ENCODE measurements around the gene SGCG.
"Not testable (repeated sequence)": the region's sequence is repeated elsewhere in the genome, so short reads cannot be mapped to it uniquely, and the experiment has no call there.

SGCG gene

DNA sequence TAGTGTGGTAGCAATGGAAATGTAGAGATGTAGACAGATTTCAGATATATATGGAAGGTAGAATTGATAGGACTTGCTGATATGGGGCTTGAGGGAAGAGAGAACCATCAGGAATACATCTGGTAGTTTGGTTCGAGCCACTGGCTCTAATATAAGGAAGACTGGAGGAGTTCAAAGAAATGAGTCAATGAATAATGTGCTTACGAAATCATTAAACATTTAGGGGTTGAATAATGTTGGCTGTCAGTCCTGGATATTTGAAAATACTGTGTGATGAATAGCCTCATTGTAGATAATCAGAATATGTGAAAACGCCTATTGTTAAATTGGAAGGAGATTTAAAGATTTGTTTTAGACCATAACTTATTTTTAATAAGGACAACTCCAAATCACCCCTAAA is 21.6 kb downstream of the SGCG start:
- no peak for DNase-seq (ENCODE audit: low read depth)
- TF ChIP-seq, protein P1, sequence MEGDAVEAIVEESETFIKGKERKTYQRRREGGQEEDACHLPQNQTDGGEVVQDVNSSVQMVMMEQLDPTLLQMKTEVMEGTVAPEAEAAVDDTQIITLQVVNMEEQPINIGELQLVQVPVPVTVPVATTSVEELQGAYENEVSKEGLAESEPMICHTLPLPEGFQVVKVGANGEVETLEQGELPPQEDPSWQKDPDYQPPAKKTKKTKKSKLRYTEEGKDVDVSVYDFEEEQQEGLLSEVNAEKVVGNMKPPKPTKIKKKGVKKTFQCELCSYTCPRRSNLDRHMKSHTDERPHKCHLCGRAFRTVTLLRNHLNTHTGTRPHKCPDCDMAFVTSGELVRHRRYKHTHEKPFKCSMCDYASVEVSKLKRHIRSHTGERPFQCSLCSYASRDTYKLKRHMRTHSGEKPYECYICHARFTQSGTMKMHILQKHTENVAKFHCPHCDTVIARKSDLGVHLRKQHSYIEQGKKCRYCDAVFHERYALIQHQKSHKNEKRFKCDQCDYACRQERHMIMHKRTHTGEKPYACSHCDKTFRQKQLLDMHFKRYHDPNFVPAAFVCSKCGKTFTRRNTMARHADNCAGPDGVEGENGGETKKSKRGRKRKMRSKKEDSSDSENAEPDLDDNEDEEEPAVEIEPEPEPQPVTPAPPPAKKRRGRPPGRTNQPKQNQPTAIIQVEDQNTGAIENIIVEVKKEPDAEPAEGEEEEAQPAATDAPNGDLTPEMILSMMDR (IDR thresholded peaks at IDR 0.05; ENCODE audit: insufficient read depth, low read depth, low read length, missing control alignments): no peak
- no peak overlapping the region for H3K4me3 ChIP-seq (ENCODE audit: low read depth, low read length)

DNA sequence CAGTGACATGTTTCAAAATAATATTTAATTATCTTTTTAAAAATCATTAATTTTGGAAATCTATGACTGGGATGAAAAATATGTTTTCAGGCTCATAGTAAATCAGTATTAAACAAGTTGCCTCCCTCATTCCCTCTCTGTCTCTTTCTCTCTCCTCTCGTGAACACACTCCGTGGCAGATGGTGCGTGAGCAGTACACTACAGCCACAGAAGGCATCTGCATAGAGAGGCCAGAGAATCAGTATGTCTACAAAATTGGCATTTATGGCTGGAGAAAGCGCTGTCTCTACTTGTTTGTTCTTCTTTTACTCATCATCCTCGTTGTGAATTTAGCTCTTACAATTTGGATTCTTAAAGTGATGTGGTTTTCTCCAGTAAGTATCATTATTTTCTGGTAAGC is 22.7 kb downstream of the SGCG start:
- no peak for DNase-seq (ENCODE audit: low read depth)
- no peak overlapping the region for H3K4me3 ChIP-seq (ENCODE audit: low read depth, low read length)
- TF ChIP-seq, protein P1 (IDR thresholded peaks at IDR 0.05; ENCODE audit: insufficient read depth, low read depth, low read length, missing control alignments): no peak

DNA sequence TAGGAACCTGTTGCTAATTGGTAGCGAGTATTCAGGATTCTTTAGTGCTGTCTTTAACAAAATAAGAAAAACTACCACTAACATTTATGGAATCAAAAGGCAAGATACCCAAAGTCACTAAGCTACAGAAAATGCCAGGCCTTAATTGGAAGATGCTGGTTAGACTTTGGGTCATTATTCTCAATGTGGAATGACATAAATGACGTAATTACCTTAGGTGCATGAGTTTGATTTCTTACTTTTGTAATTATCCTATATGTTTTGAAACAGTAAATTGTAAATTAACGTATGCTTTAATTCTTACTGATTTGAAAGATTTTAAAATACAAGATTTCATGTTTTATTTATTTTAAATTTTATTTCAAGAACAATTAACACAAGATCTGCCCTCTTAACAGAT is 25.0 kb downstream of the SGCG start:
- H3K4me3 ChIP-seq (ENCODE audit: low read depth, low read length): no peak overlapping the region
- DNase-seq (ENCODE audit: low read depth): no peak
- TF ChIP-seq, protein P1 (IDR thresholded peaks at IDR 0.05; ENCODE audit: insufficient read depth, low read depth, low read length, missing control alignments): no peak

DNA sequence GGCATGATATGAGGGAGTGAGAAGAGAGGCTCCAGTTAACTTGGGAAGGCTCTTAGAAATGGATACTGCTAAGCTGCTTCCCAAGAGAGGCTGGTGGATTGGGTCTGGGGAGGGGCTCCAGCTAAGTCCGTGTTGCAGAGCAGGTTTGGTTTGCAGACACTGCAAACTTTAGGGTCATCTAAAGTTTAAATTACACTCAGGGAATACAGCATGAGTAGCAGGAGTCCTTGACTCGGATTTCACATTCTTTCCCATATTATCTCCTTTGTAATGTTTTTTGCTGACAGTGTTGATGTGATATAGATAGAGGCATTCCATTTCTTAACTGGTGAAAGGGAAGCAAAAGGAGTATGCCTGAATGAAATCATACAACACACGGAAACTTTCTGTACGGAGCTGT is 31.9 kb downstream of the SGCG start:
- TF ChIP-seq, protein P1 (IDR thresholded peaks at IDR 0.05; ENCODE audit: insufficient read depth, low read depth, low read length, missing control alignments): no peak
- no peak overlapping the region for H3K4me3 ChIP-seq (ENCODE audit: low read depth, low read length)
- no peak for DNase-seq (ENCODE audit: low read depth)

DNA sequence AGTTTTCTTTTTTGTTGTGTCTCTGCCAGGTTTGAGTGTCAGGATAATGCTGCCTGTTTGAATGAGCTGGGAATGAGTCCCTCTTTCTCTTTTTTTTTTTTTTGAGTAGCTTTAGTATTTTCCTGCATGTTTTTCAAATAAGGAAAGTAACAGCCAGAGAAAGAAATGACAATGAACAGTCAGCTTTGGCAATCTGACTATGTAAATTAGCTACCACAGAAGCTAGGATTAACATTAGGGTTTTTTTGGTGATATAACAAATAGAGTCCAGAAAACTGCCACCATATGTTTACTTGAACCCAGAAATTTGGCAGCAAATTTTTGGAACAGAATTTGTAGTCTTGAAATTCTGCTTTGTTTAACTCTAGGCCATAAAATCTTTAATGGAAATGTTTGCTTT is 50.5 kb downstream of the SGCG start:
- no peak overlapping the region for H3K4me3 ChIP-seq (ENCODE audit: low read depth, low read length)
- TF ChIP-seq, protein P1 (IDR thresholded peaks at IDR 0.05; ENCODE audit: insufficient read depth, low read depth, low read length, missing control alignments): no peak
- DNase-seq (ENCODE audit: low read depth): no peak

DNA sequence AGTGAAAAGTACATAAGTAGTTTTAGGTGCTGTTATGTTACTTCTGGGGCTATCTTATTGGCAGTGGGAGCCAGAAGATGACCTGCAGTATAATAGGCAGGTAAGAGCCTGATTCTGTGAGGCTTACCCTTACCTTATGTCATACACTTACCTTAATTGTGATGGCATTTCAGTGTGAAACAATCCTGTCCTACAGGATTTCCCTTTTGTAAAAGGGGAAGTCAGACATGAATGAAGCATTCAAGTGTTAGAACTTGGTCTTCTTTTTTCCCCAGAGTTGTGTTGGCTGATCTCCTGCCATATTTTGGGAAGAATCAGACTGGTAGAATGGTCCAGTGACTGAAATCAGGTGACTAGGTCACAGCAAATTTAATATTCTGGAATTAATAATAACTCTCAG is 55.2 kb downstream of the SGCG start:
- H3K4me3 ChIP-seq (ENCODE audit: low read depth, low read length): no peak overlapping the region
- DNase-seq (ENCODE audit: low read depth): no peak
- TF ChIP-seq, protein P1 (IDR thresholded peaks at IDR 0.05; ENCODE audit: insufficient read depth, low read depth, low read length, missing control alignments): no peak

DNA sequence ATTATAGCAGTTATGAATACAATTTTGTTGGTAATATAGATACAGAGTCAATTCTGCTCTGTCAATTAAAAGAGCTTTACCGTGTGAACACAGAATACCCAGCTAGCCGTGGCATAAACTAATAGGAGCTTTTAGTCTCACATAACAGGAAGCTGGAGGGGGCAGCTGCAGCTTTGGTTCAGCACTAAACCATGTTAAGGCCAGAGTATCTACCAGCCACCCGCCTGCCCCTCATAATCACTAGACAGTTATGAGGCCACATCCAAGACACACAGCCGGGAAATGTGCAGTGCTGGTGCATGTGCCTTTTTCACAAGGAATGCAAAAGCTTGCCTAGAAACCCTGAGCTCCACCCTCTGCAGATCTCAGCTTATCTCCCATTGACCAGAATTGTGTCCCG is 62.3 kb downstream of the SGCG start:
- TF ChIP-seq, protein P1 (IDR thresholded peaks at IDR 0.05; ENCODE audit: insufficient read depth, low read depth, low read length, missing control alignments): no peak
- H3K4me3 ChIP-seq (ENCODE audit: low read depth, low read length): no peak overlapping the region
- no peak for DNase-seq (ENCODE audit: low read depth)

DNA sequence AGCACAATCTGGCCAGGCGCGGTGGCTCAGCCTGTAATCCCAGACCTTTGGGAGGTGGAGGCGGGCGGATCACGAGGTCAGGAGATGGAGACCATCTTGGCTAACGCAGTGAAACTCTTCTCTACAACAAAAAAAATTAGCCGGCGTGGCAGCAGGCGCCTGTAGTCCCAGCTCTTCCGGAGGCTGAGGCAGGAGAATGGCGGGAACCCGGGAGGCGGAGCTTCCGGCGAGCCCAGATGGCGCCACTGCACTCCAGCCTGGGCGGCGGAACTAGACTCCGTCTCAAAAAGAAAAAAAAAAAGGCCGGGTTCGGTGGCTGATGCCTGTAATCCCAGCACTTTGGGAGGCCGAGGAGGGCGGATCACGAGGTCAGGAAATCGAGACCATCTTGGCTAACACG is 67.6 kb downstream of the SGCG start:
- not testable (repeated sequence) for DNase-seq (ENCODE audit: low read depth)

More for the DNA sequence above, 67.6 kb downstream of the SGCG start:
- not testable (repeated sequence) for H3K4me3 ChIP-seq (ENCODE audit: low read depth, low read length)

All from GM12865 (cell line).